K562 (cell line): ENCODE data around the gene DNAJB12. TPM values are rescaled to one million over a fixed set of nuclear protein-coding genes. Genes with fewer than 3 reads are reported as not detected.

Experiments
- CBX5 ChIP-seq: IDR thresholded peaks from 2 replicates; pipeline ENCODE4 v1.6.1; 2014; ENCODE audit warnings: low read depth, borderline replicate concordance
- CREM ChIP-seq: IDR thresholded peaks from 2 replicates; pipeline ENCODE4 v1.6.1; 2014; ENCODE audit warnings: antibody characterized with exemption, low read depth
- MXI1 ChIP-seq: IDR thresholded peaks from 2 replicates; pipeline ENCODE4 v1.6.1; 2011; ENCODE audit warnings: low read depth, mild to moderate bottlenecking, improper control_type of control experiment, low read length
- RBFOX2 ChIP-seq: fragments of 200-400 bp; formaldehyde crosslinking; IDR thresholded peaks from 2 replicates; pipeline ENCODE4 v1.6.1; 2017; ENCODE audit warnings: low read depth, mild to moderate bottlenecking, low read length, moderate library complexity
- SRF ChIP-seq, 2 experiments: fragments of 250-450, 450-650 bp in 1 of 2; sonication (Bioruptor Pico) in 1 of 2; sonication (generic) in 1 of 2; formaldehyde crosslinking; IDR thresholded peaks; 2 replicates each; pipeline versions ENCODE4 v1.5.0 to v1.5.1; 2020 to 2022; ENCODE audit warnings: mild to moderate bottlenecking in 1 of 2, missing genetic modification reagents in 1 of 2
- STAT6 ChIP-seq: sonication (generic); formaldehyde crosslinking; IDR thresholded peaks from 2 replicates; pipeline ENCODE4 v1.8.1; 2023; ENCODE audit warnings: mild to moderate bottlenecking, missing genetic modification reagents
- ZBTB17 ChIP-seq: fragments of 450-650 bp; formaldehyde crosslinking; IDR thresholded peaks from 2 replicates; pipeline ENCODE4 v1.4.0; 2020; ENCODE audit warnings: mild to moderate bottlenecking
- ZKSCAN1 ChIP-seq: fragments of 150-350 bp; IDR thresholded peaks from 2 replicates; pipeline ENCODE4 v1.6.1; 2016; ENCODE audit warnings: low read depth, low read length
- ZNF77 ChIP-seq: fragments of 250-450 bp; sonication (Bioruptor Pico); IDR thresholded peaks from 2 replicates; pipeline ENCODE4 v1.5.0; 2020
- polyA plus RNA-seq, 8 experiments: library from polyadenylated mRNA; depleted of rRNA in 4 of 8; stranded (reverse) in 5 of 8; unstranded in 3 of 8; fragments of >200 nt; fragmentation: Nextera tagmentation in 2 of 8; fragmentation: Illumina TruSeq in 1 of 8; extraction: Ambion mirVana in 2 of 8; extraction: Trizol in 1 of 8; gene quantifications; 2 replicates each; pipeline versions ENCODE4 v1.2.1 to v1.2.3, GENCODE V29; 2011 to 2014; ENCODE audit warnings: inconsistent platforms in 1 of 8, missing spikeins in 1 of 8
- total RNA-seq, 7 experiments: library from RNA; depleted of rRNA in 6 of 7; stranded (reverse); fragments of >200 nt in 6 of 7; fragmentation: Illumina TruSeq in 2 of 7; extraction: Trizol in 2 of 7; gene quantifications; 2 replicates each; pipeline versions ENCODE4 v1.2.1 to v1.2.3, GENCODE V29; 2011 to 2021; ENCODE audit warnings: low replicate concordance in 1 of 7
- TF ChIP-seq, protein P1 (sequence below): sonication (generic); formaldehyde crosslinking; IDR thresholded peaks from 2 replicates; pipeline ENCODE4 v1.8.0; 2022; ENCODE audit warnings: missing genetic modification reagents, mild to moderate bottlenecking, borderline replicate concordance
- TF ChIP-seq, protein P2 (sequence below): fragments of 200-800 bp; sonication (Bioruptor generic); IDR thresholded peaks from 2 replicates; pipeline ENCODE4 v1.6.1; 2016; ENCODE audit warnings: missing genetic modification characterization, missing compliant biosample characterization
- TF ChIP-seq, protein P3 (sequence below): sonication (generic); formaldehyde crosslinking; IDR thresholded peaks from 2 replicates; pipeline ENCODE4 v1.8.0; 2022; ENCODE audit warnings: mild to moderate bottlenecking, missing genetic modification reagents, borderline replicate concordance

Gene DNAJB12
- total and polyA plus RNA-seq, 9 of the 15 experiments (the other 6 are each of a cell fraction or from before 2014, with no cell fraction given) = 3.5 to 31.5 (median 20.3) TPM

DNA sequence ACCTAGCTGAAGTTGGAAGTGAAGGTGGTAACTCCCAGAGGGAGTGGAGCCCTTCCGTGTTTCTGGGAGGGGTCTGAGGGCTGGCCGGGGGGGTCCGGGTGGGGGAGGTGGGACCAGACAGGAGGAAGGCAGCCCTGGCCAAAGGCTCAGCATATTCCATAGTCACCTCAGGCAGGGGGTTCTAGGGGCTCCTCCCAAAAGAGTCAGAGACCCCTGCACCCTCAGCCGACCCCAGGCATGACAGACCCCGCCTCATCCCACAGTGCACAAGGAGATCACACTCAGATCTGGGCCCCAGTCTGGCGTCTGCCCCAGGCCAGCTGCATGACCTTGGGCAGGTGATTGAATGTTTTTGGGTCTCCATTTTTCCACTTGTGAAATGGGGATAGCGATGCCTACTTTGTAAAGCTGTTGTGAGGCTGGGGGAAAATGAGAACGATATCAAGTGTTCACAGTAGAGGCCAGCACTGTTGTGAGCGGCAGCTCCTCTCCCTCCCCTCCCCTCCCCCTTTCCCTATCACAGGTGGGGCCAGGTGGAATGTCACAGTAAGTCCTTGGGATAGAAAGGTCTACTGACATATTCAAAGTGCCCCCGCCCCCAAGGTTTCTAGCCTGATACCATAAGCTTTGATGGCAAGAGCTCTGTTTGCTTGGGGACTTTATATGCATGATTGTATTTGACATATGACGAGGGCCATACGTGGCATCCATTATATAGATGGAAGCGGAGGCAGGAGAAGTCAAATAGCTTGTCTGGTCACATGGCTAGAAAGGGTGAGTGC is 33.3 kb downstream of the DNAJB12 start (continued):
- TF ChIP-seq, protein P1, sequence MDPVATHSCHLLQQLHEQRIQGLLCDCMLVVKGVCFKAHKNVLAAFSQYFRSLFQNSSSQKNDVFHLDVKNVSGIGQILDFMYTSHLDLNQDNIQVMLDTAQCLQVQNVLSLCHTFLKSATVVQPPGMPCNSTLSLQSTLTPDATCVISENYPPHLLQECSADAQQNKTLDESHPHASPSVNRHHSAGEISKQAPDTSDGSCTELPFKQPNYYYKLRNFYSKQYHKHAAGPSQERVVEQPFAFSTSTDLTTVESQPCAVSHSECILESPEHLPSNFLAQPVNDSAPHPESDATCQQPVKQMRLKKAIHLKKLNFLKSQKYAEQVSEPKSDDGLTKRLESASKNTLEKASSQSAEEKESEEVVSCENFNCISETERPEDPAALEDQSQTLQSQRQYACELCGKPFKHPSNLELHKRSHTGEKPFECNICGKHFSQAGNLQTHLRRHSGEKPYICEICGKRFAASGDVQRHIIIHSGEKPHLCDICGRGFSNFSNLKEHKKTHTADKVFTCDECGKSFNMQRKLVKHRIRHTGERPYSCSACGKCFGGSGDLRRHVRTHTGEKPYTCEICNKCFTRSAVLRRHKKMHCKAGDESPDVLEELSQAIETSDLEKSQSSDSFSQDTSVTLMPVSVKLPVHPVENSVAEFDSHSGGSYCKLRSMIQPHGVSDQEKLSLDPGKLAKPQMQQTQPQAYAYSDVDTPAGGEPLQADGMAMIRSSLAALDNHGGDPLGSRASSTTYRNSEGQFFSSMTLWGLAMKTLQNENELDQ (CRISPR knock-in tag) = 0 out of 2 replicates have a peak, but pooled peaks have one; percentile 60
- TF ChIP-seq RBFOX2 (peak; percentile 74), SRF (CRISPR knock-in tag; IDR thresholded peaks at IDR 0.05) (no peak), CBX5 (no peak; the same call in 1 of the 2 replicates), ZKSCAN1 (no peak), ZNF77 (no peak), CREM (no peak), ZBTB17 (CRISPR knock-in tag) (no peak; the same call in none of the 2 replicates), MXI1 (no peak), STAT6 (CRISPR knock-in tag) (no peak)
- TF ChIP-seq, protein P2, sequence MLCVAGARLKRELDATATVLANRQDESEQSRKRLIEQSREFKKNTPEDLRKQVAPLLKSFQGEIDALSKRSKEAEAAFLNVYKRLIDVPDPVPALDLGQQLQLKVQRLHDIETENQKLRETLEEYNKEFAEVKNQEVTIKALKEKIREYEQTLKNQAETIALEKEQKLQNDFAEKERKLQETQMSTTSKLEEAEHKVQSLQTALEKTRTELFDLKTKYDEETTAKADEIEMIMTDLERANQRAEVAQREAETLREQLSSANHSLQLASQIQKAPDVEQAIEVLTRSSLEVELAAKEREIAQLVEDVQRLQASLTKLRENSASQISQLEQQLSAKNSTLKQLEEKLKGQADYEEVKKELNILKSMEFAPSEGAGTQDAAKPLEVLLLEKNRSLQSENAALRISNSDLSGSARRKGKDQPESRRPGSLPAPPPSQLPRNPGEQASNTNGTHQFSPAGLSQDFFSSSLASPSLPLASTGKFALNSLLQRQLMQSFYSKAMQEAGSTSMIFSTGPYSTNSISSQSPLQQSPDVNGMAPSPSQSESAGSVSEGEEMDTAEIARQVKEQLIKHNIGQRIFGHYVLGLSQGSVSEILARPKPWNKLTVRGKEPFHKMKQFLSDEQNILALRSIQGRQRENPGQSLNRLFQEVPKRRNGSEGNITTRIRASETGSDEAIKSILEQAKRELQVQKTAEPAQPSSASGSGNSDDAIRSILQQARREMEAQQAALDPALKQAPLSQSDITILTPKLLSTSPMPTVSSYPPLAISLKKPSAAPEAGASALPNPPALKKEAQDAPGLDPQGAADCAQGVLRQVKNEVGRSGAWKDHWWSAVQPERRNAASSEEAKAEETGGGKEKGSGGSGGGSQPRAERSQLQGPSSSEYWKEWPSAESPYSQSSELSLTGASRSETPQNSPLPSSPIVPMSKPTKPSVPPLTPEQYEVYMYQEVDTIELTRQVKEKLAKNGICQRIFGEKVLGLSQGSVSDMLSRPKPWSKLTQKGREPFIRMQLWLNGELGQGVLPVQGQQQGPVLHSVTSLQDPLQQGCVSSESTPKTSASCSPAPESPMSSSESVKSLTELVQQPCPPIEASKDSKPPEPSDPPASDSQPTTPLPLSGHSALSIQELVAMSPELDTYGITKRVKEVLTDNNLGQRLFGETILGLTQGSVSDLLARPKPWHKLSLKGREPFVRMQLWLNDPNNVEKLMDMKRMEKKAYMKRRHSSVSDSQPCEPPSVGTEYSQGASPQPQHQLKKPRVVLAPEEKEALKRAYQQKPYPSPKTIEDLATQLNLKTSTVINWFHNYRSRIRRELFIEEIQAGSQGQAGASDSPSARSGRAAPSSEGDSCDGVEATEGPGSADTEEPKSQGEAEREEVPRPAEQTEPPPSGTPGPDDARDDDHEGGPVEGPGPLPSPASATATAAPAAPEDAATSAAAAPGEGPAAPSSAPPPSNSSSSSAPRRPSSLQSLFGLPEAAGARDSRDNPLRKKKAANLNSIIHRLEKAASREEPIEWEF (CRISPR knock-in tag) = no peak
- TF ChIP-seq, protein P3, sequence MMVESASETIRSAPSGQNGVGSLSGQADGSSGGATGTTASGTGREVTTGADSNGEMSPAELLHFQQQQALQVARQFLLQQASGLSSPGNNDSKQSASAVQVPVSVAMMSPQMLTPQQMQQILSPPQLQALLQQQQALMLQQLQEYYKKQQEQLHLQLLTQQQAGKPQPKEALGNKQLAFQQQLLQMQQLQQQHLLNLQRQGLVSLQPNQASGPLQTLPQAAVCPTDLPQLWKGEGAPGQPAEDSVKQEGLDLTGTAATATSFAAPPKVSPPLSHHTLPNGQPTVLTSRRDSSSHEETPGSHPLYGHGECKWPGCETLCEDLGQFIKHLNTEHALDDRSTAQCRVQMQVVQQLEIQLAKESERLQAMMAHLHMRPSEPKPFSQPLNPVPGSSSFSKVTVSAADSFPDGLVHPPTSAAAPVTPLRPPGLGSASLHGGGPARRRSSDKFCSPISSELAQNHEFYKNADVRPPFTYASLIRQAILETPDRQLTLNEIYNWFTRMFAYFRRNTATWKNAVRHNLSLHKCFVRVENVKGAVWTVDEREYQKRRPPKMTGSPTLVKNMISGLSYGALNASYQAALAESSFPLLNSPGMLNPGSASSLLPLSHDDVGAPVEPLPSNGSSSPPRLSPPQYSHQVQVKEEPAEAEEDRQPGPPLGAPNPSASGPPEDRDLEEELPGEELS (CRISPR knock-in tag) = 0 out of 2 replicates have a peak, but pooled peaks have one; percentile 34
